Fibroblast of skin of left quadriceps (primary cell): Measurements from ENCODE around the gene ZMAT5.

Experiments used
- DNase-seq, 2 experiments: peaks; one replicate each; pipeline ENCODE4 v3.0.0-alpha.2; 2013; ENCODE audit warnings: low read depth in 2 of 2

Gene ZMAT5

DNA sequence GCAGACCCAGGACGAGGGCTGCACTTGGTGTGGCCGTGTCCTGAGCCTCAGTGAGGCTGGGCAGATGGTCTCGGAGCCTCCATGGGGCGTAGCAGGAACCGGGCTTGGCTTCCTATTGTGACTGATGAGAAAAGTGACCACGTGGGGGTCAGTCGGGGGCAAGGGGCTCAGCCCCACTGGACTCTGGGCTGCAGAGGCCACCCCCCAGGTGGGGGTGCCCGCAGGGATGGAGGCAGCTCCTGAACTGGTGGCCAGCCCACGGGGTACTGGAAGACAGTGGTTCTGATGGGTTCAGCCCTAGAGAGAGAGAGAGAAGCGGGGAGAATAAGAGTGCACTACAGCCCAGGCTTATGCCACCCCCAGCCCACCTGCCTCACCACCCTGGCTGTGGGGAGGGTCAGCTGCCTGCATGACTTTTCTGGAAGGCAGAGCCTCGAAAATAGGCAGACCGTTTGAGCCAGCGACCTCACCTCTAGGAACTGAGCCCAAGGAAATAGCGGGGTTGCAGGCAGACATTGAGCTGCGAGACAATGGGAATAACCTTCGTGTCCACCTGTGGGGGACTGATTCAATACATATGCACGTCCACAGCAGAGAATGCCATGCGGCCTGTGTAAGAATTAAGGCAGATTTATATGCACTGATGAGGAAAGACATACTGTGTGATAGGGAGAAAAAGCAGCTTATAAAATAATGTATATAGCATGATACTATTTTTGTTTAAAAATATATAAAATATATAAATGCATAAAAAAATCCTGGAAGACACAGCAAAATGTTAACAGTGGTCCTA, 35.6 kb downstream of the ZMAT5 start:
- no peak for DNase-seq

DNA sequence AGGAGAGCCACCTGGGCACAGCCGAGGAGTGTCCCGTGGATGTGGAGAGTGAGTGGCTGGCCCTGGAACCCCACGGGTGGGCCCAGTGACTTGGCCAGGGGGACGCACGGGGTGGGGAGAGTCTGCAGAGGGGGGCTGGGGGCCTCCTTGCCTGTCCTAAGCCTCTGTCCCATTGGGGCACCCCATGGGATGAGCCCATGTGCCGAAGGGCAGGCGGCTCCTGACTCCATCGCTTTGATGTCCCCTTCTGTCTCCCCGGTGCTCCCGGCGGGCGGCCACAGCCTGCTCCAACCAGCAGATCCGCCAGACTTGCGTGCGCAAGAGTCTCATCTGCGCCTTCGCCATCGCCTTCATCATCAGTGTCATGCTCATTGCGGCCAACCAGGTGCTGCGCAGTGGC, 37.6 kb downstream of the ZMAT5 start:
- no peak for DNase-seq

DNA sequence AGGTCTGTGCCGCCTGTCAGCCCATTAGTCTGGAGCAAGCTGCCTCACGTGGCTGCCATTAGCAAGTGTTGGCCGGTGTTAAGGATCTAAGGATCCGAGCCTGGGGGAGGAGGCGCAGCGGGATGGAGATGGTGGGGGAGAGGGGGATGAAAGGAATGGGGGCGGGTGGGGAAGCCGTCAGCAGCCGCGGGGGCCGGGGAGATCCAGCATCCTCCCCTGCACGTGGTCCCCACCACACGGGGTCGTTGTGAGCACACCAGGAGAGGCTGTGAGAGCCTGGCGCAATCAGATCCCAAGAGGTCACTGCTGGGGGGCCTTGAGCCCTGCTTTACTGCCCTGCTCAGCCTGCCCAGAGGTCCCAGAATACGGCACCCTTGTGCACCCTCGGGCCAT, 39.7 kb downstream of the ZMAT5 start:
- DNase-seq, result peak in 1 of 2 experiments; percentile 4

DNA sequence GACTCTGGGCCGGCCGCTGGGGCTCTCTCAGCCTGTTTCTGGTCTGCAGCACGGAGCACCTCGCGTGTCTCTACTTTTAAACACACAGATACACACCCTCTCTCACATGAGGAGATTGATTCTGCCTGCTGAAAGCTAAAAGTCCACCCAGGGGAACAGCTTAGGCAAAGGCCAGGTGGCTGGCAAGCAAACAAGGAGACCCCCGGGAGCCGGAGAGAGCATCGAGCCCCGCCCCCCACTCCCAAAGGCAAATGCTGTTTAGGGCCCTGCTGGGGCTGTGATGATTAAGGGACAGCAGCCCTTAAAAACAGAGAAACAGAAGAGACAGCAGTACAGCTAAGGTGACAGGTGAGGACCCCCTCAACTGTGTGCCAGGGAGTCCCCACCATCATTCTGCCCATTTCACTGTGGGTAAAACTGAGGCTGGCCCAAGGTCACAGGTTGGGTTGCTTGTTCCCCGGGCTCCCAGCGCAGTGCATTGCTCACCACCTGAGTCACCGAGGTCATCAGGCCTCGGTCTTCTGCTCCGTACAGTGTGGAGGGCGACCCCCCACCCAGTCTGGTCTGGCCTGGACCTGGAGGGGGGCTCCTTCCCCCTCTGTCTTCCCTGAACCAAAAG, 40.2 kb downstream of the ZMAT5 start:
- DNase-seq, result no peak

DNA sequence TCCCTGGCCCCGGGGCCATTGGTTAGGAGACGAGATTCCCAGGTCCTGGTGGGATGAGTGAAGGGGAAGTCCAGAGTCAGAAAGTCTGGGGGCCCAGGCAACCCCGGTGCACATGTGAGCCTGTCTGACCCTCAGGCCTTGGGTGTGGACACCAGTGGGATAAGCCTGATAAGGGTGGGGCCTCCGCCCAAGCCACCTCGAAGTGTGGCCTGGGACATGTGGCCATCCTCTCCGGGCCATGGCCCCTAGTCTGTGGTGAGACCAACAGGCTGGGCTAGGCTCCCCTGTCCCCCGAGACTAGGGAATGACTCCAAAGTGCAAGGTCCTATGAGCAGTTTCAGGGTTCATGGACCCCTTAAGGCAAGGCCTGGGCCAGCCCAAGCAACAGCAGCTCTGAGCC, 40.7 kb downstream of the ZMAT5 start:
- no peak for DNase-seq

DNA sequence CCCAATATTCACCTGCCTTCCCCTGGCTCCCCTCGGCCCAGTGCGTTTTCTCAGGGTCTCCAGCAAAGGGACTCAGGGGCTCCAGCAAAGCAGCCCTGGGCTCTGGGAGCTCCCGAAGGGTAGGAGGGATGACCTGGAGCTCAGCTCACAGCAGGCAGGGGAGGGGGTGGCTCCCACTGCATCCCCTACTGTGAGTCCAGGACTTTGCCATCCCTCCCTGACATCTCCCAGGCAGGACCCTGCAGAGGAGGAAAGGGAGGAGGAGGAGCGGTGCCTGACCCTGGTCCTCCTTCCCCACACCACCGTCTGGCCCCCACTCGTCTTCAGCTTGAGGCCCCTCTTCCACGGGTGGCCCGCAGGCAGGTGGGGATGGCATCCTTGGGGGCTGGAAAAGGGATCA, 42.0 kb downstream of the ZMAT5 start:
- DNase-seq, result no peak

DNA sequence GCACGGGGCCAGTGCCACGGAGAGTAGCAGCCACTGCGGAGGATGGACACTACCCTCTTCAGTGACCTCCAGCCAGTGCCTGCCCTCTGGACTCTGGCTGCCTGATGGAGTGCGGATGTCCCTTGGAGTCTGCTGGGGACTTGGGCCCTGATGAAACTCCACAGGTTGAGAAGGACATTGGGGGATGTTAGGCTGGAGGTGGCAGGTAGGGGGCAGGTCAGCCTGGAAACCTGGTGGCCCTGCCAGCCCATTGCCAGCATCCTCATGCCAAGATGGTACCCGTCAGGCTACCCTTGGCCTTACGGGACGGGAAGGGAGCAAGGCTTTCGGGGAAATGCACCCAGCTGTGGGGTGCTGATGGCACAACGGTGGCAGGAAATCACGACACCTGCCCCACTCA, 43.0 kb downstream of the ZMAT5 start:
- DNase-seq, result no peak

DNA sequence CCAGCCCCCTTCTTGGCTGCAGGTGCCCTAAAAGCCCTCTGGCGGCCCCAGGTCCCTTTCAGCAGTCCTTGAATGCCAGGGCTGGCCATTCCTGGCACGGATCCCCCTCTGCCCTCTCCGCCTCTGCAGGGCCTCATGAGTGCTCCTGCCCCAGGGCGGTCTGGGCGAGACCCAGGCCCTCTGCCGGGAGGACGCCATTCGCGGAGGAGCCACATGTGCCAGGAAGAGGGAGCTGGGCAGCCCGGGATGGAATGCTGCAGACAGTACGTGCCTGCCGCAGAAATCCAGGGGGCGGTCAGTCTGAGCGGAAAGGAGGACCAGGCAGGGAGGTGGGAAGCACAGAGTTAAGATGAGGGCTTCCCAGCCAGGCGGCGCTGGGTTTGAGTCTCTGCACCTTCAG, 44.2 kb downstream of the ZMAT5 start:
- no peak for DNase-seq

DNA sequence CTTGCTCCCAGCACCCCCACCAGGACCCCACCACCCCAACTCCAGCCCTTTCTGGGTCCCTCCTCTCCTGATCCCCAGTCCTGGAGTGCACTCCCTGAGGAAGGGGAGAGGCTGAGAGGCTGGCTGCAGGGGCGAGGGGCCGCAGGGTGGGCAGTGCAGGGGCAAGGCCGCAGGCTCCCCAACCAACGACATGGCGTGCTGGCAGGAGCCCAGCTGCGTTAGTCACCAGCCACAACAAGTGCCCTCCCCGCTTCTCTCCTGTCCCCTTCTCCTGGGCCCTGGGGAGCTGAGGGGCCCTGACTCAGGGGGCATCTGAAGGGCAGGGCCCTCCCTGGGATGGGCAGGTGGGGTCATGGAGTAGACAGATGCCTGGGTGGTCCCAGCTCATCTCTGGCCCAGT, 44.7 kb downstream of the ZMAT5 start:
- DNase-seq, result no peak

DNA sequence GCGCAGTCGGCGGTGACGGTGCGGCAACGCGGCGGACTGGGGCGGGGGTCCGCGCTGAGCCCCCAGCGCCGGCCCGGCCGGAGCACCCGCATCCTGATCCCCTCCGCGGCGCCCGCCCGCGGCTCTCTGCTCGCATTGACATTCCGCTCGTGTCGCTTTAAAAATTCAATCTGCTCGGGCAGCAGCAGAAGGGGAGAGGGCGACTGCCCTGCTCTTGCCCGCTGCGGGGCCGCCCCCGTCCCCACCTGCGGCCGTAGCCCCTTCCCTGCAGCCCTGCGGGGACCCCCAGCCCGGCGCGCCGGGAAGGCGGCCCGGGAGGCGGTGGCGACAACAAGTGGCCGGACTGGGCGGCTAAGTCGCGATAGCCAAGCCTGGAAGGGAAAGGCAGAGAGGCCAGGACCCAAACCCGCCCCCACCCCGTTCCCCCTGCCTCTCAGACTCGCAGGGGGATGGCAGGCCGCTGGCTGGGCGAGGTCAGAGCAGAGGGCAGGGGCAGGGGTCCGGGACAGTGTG, 45.9 kb downstream of the ZMAT5 start:
- no peak for DNase-seq

DNA sequence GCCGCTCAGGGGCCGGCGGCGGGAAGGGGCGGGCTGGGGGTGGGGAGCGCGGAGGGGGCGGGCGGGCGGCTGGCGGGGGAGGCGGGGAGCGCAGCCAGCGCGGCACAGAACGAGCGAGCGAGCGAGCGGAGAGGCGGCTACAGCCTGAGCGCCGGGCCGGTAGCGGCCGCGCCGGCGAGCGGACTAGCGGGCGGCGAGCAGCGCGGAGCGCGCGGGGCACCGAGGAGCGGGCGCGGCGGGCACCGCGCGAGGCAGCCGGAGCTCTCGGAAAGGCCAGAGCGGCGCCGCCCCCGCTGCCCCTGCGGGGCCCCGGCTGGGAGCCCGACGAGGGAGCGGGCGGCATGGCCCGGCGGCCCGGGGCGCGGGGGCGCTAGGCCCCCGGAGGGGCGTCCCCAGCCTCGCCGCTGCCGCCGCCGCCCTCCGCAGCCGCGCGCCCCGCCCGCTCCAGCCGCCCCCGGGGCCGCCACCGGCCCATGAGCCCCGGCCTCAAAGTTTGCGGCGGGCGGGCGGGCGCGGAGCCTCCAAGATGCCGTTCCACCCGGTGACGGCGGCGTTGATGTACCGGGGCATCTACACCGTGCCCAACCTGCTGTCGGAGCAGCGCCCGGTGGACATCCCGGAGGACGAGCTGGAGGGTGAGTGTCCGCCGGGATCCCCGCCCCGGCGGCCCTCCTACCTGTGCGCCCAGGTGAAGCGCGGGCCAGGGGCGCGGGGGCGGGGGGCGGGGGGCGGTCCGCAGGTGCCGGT, 46.7 kb downstream of the ZMAT5 start, which contains the start of gene CABP7:
CABP7 (plus strand) TSS at position 105 of the 747 bp plus-strand sequence; CDS start at position 527, 422 bp downstream.
- no peak for DNase-seq

DNA sequence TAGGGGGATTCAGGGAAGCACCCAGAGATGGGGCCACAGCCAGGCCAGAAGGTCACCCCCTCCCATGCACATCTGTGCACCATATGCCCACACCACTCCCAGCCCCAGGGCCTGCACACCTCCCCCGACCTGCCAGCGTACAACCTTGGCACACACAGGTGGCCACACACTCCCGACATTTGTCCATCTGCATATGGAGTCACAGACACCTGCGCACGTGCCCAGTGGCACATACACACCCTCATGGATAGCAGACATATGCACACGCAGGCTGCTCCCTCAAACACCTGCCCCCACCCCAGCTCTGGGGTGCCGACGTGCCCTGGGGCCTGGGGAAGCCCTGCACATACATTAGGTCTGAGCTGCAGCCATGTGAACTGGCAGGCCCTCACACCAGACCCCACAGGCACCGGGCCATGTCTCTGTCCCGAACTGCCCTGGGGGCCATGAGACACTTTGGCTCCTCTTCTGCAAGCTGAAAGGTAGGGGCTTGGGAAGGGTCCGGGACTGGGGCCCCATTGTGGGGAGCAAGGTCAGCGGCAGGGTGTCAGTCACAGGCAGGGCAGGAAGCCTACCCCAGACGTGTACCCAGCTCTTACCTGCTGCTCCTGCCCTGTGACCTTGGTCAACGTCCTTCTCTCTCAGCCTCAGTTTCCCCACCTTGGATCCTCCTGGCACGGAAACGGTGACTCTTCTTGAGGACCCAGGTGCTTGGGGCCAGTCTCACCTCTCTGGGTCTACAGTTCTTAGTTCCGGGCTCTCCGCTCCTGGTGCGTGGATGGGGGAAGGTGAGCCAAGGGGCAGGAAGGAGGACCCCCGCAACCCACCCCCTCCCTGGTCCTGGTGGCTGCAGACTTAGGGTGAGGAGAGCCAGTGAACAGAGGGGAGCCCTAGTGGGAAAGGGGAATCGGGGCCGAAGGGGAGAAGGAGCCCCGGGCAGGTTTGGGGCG, 47.6 kb downstream of the ZMAT5 start:
- no peak for DNase-seq

DNA sequence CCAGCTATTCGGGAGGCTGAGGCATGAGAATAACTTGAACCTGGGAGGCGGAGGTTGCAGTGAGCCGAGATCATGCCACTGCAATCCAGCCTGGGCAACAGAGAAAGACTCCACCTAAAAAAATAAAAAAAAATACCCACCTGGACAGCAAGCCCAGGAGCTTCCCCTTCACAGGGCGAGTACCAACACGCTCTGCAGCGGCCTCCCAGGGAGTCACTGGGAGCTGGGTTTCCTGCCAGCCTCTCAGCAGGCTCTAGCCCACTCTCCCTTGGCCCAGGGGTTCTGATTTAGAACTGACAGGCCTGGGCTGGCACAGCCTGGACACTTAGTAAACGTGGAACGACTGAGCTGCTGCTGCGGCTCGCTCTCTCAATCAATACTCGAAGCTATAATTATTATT, 49.0 kb downstream of the ZMAT5 start:
- no peak for DNase-seq

DNA sequence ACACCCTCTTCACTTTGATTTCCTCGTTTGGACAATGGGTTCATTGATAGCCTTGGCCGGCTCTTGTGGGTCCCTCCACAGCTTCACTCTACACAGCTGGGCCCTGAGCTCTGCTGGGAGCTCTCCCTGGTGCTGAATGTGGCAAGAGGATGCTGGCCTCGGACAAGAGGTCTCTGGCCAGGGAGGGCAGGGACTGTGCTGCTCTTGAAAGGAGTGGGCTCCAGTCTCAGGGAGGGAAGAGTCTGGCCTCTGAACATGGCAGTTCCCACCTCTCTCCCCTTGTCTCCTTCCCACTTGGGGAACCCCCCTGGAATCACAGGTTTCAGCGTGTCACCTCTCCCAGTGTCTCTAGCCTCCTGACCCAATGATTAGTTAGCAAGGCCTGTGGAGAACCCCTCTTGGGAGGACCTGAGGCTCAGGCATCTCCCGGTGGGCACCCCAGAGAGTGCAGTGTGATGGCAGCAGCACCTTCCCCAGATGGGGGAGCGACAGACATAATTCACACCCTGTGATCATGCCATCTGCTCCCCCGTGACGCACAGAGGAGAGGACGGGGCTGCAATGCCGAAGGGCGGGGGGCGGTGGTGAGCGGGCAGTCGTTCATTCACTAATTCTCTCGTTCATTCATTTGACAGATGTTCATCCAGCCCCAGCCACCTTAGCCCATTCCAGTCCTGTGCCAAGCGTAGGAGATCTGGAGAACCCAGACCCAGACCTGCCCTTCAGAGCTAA, 49.8 kb downstream of the ZMAT5 start:
- DNase-seq, result peak; percentile 28 to 34

DNA sequence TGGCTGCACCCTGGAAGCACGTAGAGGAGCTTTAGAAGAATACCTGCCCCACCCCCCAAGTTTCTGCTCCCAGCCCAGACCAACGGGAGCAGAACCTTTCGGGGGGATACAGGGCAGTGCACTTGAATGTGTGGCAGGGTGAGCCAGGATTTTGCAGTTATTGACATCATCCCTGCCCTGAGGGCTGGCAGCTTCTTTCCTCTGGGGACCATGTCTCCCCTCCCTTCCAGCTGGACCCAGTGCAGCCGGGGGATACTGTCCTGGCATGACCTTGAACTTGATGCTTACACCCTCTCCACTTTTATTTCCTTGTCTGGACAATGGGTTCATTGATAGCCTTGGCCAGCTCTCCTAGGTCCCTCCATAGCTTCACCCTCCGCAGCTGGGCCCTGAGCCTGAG, 51.1 kb downstream of the ZMAT5 start:
- no peak for DNase-seq

DNA sequence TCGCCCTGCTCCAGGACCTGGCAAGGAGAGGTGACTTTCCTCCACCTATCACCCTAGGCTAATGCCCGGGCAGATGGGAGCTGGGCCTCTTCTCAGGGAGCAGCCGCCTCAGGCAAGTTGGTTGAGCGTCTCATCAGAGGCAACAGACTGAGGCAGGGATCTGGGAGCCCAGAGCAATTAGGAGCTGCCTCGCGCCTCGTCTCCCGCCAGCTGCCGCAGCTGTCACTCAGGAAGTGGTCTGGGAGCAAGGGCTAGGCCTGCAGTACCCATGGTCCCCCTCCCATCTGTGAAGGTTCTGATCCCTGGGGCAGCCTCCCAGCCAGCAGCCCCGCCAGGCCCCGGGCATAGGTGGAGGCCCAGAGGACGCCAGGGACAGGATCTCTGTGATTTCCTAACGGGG, 51.6 kb downstream of the ZMAT5 start:
- no peak for DNase-seq

DNA sequence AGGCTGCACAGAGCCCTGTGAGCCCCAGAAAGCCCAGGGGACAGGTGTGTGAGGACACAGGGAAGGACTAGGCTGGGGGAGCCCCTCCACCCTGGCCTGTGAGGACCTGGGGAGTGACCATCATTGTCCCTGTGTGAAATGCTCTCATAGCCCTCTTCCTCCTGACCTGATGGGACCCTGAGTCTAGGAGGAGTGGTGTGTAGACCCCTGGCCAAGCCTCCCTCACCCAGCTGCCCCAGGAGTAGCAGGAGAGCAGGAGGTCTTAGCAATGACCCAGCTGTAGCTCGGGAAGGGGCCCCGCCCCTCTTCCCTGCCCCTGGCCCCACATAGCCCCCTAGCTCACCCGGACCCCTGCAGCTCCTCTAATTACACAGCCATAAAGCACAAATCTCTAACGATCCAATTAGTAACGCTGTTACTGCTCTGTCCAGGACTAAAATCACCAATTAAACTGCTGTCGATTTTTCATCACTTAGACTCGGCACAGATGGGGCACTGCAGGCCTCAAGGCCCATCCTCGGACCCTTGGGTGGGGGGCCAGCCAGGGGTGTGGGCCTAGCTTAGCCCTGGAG, 53.6 kb downstream of the ZMAT5 start:
- DNase-seq, result no peak

DNA sequence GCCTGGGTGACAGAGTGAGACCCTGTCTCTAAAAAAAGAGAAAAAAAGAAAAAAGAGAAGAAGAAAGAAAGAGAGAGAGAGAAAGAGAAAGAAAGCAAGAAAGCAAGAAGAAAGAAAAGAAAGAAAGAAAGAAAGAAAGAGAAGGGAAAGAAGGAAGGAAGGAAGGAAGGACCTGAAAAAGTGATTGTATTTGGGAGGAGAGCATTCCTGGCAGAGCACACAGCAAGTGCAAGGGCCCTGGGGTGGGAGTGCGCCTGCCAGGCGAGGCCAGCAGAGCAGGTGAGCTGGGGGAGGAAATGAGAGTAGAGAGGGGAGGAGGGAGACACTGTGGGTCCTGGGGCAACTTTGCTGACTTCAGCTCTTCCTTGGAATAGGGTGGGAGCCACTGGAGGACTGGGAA, 54.7 kb downstream of the ZMAT5 start:
- no peak for DNase-seq

DNA sequence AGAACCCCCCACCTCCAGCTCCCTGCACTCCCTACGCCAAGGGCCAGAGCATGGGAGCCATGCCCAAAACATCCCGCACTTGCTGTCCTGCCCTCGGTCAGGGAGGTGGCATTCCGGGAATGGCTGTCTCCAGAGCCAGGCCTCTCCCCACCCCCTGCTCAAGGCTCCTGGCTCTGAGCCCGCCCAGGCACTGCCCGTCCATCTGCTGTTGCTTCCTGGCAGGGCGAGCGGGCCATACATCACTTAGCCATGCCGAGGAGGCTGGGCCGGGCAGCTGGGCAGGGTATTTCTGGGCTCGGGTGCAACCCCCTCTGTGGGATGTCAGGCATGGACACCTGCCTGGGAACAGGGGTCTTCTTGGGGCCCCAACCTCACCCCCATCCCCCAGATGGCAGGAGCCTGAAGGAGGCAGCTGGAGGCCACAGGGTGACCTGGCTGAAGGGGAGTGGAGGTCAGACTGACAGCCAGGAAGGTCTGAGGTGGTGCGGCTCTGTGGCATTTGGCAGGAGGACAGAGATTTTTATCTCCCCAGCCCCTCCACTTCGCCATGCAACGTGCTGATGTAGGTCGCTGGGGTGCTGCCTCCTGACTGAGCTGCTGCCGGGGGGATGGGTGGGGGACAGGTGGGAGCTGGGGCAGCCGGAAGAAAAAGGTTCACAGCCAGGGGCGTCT, 55.7 kb downstream of the ZMAT5 start:
- no peak for DNase-seq

DNA sequence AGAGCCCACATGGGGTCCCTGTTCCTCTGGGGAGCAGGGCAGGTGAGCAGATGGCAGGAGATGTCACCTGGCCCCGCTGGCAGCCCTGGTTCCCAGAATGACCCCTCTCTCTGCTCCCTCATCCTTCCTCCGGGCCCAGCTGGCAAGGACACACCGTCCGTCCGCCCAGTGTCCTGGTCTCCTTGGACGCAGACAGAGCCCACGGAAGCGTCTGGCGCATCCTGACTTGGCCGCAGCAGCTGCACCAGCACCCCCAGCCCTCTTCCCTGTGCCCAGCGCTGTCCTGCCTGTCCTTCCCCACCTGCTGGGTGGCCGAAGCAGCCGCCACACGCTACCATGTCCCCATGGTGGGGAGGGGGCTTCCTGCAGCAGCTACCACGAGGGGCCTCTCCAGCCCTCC, 56.6 kb downstream of the ZMAT5 start:
- DNase-seq, result no peak
